GM18505 (cell line): ENCODE results near the gene FAM89B.

Experiments used
- ATAC-seq: cut with Tn5 transposase; IDR thresholded peaks from one replicate; pipeline ENCODE4 v1.9.1; 2021; ENCODE audit not compliant: unreplicated experiment
- POLR2A ChIP-seq: IDR thresholded peaks from 4 replicates; pipeline ENCODE4 v1.6.1; 2011; ENCODE audit warnings: borderline replicate concordance; ENCODE audit not compliant: insufficient read depth, insufficient read length; ENCODE audit errors: extremely low read depth

The FAM89B gene

DNA sequence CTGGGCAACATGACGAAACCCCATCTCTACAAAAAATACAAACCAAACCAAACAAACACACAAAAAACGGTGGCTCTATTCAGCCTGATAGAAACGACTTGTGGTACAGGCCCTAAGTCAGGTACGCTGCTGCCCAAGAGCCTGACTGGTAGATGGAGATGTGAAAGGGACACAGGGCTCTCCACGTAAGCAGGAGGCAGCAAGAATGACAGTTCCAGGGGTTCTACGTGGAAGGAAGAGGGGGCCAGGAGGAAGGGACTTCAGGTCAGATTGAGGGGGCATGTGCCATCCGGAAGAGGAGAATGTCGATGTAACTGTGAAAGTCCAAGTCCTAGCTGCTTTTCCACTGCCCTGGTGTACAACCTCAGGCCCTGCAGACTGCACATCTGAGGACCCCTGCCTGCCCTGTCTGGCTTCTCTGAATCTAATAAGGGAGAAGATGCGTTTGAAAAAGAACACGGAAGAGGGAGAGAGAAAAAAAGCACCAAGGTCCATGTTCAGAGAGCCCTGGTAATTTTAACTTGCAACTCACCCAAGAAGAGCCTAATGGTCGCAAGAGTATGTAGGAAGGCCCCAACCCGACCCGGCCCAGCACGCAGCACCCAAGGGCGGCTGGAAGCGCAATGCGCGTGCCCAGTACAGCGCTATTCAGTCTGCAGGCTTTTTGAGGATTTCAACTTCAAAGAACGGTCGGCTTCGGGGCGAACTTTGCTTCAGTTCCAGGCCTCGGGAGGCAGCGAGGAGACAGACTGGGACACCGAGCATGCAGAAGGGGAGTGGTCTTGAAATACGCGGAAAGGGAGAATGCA lies 3.0 kb upstream of the FAM89B start:
- no peak for TF ChIP-seq POLR2A
- ATAC-seq = peak; percentile 4

- TF ChIP-seq POLR2A = peak; percentile 78
- peak; percentile 60 for ATAC-seq
Measured at GRCh38 chr11:65569973-65570918, 2.1 kb upstream of the FAM89B start, which contains the start of gene ZNRD2. Gene ZNRD2, plus strand, starts transcription at chr11:65570477. Its CDS starts 15 bp downstream, at chr11:65570492.

DNA sequence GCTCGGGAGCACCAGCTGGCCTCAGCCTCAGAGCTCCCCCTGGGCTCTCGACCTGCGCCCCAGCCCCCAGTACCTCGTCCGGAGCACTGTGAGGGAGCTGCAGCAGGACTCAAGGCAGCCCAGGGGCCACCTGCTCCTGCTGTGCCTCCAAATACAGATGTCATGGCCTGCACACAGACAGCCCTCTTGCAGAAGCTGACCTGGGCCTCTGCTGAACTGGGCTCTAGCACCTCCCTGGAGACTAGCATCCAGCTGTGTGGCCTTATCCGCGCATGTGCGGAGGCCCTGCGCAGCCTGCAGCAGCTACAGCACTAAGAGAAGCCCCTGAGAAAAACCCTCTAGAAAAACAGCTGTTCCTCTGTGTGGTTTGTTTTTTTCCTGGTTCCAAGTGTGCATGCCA lies 918 bp upstream of the FAM89B start:
- TF ChIP-seq POLR2A = no peak
- ATAC-seq = no peak

- TF ChIP-seq POLR2A = no peak
- ATAC-seq = no peak
Measured at GRCh38 chr11:65571940-65572339, 398 bp upstream of the FAM89B start.

DNA sequence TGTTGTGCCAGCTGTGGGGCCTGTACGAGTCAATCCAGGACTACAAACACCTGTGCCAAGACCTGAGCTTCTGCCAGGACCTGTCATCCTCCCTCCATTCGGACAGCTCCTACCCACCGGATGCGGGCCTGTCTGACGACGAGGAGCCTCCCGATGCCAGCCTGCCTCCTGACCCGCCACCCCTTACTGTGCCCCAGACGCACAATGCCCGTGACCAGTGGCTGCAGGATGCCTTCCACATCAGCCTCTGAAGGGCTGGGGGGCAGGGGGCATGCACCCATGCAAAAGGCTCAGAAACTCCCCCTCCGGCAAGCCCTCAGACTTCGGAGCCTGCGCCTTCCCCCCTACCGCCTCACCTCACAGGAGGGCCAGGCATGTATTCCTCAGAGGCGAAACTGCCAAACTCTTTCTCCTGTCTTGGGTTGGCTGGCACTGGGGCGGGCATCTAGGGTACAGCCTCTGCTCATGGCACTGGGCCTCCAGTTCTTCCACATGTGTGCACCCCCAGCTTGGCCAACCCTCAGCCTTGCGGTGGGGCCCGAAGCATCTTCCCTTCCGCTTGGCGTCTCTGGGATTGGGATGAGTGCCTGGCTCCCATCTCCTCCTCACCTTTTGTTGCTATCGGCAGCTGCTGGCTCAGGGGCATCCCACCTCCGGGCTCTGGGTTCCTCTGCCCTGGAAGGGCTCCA lies 1.2 kb downstream of the FAM89B start:
- no peak for ATAC-seq

GRCh38 chr11:65574109-65574810 lies 1.9 kb downstream of the FAM89B start:
- ATAC-seq = peak; percentile 32
- TF ChIP-seq POLR2A = peak; percentile 34

More for the DNA sequence above, 1.2 kb downstream of the FAM89B start:
- no peak for TF ChIP-seq POLR2A

DNA sequence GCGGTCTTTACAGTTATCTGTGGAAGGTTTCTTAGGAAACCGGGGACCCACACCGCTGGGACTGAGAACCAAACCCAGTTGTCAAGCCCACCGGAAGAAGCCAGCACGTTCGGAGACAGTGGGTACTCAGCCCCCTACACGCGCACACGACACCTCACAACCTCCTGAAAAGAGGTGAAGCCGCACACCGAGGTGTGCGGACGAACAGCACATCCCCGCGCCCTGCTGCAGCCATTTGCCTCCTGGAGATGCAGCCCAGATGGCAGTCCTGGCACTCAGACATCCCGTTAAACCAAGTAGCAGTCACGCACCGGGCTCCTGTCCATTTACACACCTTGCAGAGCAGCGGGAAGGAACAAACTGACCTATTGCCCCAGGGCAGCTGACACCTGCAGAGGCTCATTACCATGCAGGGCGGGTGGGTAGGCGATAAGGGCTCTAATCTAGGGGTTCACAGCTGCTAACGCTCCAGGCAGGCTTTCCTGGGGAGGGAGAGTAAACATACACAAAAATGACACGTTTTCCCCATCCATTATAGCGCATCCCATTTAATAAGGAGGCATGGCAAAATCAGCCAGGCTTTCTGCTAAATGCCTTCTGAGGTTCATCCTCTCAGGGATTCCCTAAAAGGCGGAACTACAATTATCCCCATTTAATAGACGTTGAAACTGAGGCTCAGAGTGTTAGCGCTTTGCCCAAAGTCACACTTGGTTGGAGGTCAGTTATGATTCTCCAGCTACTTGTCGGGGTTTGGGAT lies 2.7 kb downstream of the FAM89B start:
- TF ChIP-seq POLR2A = peak; percentile 32
- no peak for ATAC-seq

DNA sequence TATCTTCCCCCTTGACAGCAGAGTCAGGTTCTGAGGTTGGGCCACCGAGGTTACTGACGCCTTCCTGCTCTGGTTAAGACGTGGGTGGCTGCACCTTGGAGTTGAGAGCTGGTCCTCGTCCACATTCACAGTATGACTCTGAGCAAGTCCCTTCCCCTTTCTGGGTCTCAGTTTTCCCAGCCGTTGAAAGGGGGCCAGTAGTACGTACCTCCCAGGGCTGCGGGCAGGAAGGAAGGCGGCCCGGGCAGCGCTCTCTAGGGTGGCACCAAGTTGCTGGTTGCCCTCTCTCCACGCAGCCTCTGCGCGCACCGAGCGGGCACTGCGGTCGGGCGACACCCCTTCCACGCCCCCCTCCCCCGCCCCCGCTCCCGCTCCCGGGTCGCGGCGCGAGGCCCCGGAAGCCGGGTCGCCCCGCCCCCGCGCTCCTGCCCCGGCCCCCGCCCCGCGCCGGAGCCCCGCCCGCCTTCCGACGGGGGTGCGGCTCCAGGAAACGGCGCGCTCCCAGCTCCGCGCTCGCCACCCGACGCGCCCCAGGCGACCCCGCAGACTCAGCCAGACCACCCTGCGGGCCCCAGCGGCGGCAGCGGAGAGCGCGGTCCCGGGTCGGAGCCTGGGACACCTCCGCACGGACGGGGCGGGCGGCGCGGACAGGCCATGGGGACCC lies 3.4 kb downstream of the FAM89B start, which contains the start of gene EHBP1L1:
Gene EHBP1L1, plus strand, starts transcription at position 486 of the 664 bp plus-strand sequence. CDS start 250 bp downstream, outside the sequence.
- TF ChIP-seq POLR2A = peak; percentile 55
- peak; percentile 29 for ATAC-seq

- TF ChIP-seq POLR2A = no peak
- ATAC-seq = no peak
Measured at GRCh38 chr11:65576232-65576866, 4.0 kb downstream of the FAM89B start.

GRCh38 chr11:65576867-65577755 lies 4.8 kb downstream of the FAM89B start:
- no peak for ATAC-seq
- TF ChIP-seq POLR2A = peak; percentile 50
